Kidney tubule cell (primary cell): ENCODE measurements around the gene TMOD2.

Source experiments
- DNase-seq: peaks from one replicate; pipeline ENCODE4 v3.0.0-alpha.2; 2018; ENCODE audit warnings: low spot score

The TMOD2 gene

DNA sequence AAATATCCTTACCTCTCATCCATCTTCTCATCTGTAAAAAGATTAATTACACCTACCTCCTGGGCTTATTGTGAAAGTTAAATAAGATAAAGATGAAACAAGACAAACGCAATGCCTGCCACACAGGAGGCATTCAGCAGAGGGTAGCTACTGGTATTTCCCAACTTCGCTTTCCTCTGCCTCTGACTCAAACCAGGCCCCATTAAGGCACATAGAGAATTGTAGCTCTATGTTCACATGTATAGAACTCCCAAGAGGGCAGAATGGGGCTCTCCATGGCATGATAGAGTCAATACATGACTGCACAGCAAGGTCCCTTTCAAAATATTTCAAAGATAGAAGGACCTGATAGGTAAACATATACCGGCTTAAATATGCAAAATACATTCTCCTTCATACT lies 15.3 kb upstream of the TMOD2 start:
- no peak for DNase-seq

GRCh38 chr15:51736751-51737521 lies 14.5 kb upstream of the TMOD2 start:
- DNase-seq: peak; percentile 44

DNA sequence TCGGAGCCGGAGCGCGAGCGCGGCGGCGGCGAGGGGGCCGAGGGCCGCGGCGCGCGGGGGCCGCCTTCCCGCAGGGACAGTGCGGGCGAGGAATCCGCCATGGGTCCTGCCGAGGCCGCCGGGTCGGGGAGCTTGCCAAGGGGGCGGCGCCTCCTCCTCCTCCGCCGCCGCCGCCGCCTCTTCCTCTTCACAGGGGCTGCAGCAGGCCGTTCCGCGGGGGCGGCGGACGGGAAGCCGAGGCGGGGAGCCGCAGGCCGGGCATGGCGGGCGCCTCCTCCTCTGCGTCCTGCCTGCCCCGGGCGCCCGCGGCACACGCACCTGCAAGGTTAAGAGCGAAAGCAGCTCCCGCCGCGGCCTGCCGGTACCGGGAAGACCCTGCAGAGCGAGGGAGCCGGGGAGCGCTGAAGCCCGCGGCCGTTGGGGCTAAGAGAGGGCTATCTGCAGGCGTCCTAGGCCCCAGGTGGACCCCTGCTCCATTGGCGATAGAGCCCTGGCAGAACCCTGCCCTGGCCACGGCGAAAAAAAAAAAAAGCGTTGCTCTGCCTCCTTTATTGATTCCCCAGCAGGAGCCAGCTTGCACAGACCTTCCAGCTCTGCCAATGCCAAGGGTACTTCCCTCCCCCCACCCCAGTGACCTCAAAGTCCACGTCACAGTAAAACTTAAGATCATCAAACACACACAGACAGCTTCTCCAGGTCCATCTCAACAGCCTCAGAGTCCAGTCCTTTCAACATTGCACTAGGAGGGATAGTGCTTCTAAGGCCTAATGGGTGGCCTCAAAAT lies 13.7 kb upstream of the TMOD2 start, which contains the start of gene LYSMD2:
LYSMD2 (minus strand) TSS at position 134 of the 784 bp plus-strand sequence; CDS start at position 101, 33 bp downstream.
- peak; percentile 56 for DNase-seq

- DNase-seq: no peak
Observed at GRCh38 chr15:51738553-51738952, 12.8 kb upstream of the TMOD2 start.

DNA sequence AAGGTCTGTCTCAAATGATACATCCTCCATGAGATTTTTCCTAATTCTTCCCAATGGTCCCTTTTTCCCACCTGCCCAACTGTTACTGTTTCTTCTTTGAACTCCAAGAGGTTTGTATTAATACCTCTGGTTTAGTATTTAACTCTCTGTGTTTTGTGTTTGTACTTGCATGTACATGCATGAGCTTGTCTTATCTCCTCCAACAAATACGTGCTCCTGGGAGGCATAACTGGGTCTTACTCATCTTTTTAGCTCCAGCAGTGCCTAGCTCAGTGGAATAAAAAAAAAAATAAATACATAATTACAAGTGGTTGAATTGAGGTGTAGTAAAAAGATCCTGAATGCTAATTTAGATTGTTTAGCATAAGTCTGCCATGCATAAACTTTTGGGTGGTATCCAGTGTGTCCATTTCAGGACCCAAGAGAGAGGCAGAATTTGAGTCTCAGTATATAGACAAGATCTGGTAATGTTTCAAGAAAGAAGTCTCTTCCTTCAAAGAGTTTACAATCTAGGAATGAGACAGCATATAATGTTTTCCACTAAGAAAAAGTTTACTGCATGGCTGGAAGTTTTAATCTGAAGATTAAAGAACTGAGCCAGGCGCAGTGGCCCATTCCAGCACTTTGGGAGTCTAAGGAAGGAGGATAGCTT lies 12.2 kb upstream of the TMOD2 start:
- DNase-seq: no peak

- DNase-seq: no peak
Observed at GRCh38 chr15:51749307-51749706, 2.1 kb upstream of the TMOD2 start.

DNA sequence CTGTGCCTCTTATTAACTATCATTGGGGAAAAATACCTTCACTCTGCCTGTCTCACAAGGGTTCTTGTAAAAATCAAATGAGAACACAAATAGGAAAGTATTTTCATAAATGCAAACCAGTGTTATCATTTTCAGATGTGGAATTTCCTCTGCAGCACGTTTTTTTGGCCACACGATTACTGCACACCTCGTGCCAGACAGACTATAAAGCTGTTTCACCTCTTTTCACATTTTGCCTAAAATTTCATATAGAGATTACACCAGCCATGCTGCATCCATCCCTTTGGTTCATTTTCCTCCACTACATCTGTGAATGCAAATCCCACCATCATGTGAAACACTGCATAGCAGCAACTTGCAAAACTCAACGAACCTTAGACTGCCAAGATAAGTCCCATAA lies 1.2 kb upstream of the TMOD2 start:
- DNase-seq: no peak

GRCh38 chr15:51751697-51752683 lies 593 bp downstream of the TMOD2 start:
- DNase-seq: peak; percentile 56

GRCh38 chr15:51752888-51753287 lies 1.5 kb downstream of the TMOD2 start:
- DNase-seq: no peak

DNA sequence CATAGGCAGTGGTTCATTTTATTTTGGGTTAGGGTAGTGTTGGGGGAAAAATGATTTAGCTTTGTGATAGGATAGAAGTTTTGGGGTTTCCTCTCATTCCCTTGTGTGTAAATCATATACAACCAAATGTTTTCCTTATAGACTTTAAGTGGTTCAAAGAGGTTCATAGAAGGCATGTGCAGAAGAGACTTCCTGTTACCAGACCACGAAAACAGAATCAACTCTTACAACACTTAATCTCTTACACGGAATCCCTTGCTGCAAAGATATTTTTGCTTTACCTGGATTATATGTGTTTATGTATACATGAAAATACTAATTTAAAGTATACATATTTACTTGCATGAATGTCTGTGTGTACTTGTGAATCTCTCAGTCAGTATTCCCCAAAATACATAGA lies 2.9 kb downstream of the TMOD2 start:
- DNase-seq: no peak

DNA sequence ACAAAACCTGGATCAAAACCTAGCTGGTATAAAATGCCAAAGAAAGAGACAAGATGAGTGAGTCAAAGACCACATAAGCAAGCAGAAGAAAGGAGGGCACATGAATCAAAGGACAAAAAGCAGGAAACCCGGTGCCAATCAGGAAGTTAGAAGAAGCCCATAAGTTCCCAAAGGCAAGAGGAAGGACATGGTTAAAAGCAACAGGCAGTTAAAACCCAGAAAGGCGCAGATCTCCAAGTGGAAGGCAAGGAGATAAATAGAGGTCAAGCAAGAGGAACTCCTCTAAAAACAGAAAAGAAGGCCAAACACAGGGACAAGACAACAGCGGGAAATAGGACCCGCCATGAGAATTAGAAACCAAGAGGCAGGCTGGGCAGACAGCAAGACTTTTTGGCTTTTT lies 4.4 kb downstream of the TMOD2 start:
- no peak for DNase-seq

- no peak for DNase-seq
Observed at GRCh38 chr15:51756482-51756881, 5.1 kb downstream of the TMOD2 start.

- no peak for DNase-seq
Observed at GRCh38 chr15:51757450-51757849, 6.1 kb downstream of the TMOD2 start.

- DNase-seq: no peak
Observed at GRCh38 chr15:51758645-51759044, 7.2 kb downstream of the TMOD2 start.

- peak; percentile 30 for DNase-seq
Observed at GRCh38 chr15:51759557-51760070, 8.2 kb downstream of the TMOD2 start.

DNA sequence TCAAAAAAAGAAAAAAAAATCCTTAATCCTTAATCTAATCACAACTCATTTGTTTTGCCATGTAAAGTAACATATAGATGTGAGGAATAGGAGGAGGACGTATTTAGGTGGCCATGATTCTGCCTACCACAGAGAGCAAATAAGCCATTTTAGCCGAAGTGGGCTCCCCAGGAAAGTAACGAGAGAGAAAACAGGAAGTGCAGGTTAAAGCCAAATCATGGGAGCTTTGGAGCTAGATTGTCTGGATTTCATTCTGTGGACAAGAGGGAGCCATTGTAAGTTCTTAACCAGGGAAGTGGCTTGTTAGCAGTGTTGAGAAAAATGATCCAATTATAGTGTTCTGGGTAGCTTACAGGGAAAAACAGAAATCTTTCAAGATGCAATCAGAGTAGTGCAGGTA lies 9.4 kb downstream of the TMOD2 start:
- DNase-seq: no peak

GRCh38 chr15:51765751-51766150 lies 14.4 kb downstream of the TMOD2 start:
- DNase-seq: no peak

DNA sequence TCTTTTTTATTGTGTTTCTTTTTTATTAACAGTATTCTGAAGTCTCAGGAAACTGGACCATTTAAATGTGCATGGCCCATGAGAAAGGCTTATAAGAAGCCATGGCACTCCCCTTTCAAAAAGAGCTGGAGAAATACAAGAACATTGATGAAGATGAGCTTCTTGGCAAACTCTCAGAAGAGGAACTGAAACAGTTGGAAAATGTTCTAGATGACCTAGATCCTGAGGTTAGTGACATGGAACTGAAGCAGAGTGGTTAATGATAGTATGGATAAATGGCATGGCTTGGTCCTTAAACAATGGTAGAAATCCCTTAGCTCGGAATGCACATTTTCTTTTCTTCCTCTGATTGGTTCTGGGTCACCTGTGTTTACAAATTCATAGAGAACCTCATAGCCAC lies 14.9 kb downstream of the TMOD2 start:
- DNase-seq: no peak

GRCh38 chr15:51768018-51768417 lies 16.6 kb downstream of the TMOD2 start:
- no peak for DNase-seq

- DNase-seq: no peak
Observed at GRCh38 chr15:51770902-51771301, 19.5 kb downstream of the TMOD2 start.

- no peak for DNase-seq
Observed at GRCh38 chr15:51771773-51772172, 20.4 kb downstream of the TMOD2 start.
